ENCODE results near the gene CFAP74.

GRCh38 chr1:1972976-1973715 lies 30.4 kb downstream of the CFAP74 start:
- TF ChIP-seq POLR2A (IDR thresholded peaks at IDR 0.05), result no peak
- TF ChIP-seq CTCF (IDR thresholded peaks at IDR 0.05), result no peak

Data from sigmoid colon (tissue), 3 donors.